A549 treated with AZD2906 at 1 μM for 4 hours (cell line): Measurements from ENCODE around the gene WNK2. TPM values are rescaled to one million over a fixed set of nuclear protein-coding genes. Genes with fewer than 3 reads are reported as not detected.

Experiments
- total RNA-seq: library from RNA; stranded (reverse); fragments of 200-300 nt; extraction: Qiagen RNA extraction; gene quantifications from 5 replicates; pipeline ENCODE4 v1.2.3, GENCODE V29; 2022

The WNK2 gene
- 4.2 to 7.8 TPM (median 6.0 TPM) in 5 replicates for total RNA-seq

GRCh38 chr9:93183663-93184431 is at the start of gene WNK2:
Gene WNK2 (plus strand): TSS chr9:93184139. CDS start chr9:93184930, 791 bp downstream.

Other genes with a start within 250 kb of the WNK2 start
- 0.12 to 0.26 TPM (median 0.16 TPM) in 5 replicates for gene FGD3, start 236.6 kb upstream of the WNK2 start, total RNA-seq
- 0.62 to 1.5 TPM (median 0.88 TPM) in 5 replicates for gene SUSD3, start 125.4 kb upstream of the WNK2 start, total RNA-seq
- gene CARD19, start 87.9 kb upstream of the WNK2 start, total RNA-seq = 46.4 to 67.2 TPM (median 64.5 TPM) in 5 replicates
- gene NINJ1, start 49.9 kb upstream of the WNK2 start, total RNA-seq = 67.1 to 102 TPM (median 85.6 TPM) in 5 replicates